ENCODE data around the gene CABLES2.

The CABLES2 gene

DNA sequence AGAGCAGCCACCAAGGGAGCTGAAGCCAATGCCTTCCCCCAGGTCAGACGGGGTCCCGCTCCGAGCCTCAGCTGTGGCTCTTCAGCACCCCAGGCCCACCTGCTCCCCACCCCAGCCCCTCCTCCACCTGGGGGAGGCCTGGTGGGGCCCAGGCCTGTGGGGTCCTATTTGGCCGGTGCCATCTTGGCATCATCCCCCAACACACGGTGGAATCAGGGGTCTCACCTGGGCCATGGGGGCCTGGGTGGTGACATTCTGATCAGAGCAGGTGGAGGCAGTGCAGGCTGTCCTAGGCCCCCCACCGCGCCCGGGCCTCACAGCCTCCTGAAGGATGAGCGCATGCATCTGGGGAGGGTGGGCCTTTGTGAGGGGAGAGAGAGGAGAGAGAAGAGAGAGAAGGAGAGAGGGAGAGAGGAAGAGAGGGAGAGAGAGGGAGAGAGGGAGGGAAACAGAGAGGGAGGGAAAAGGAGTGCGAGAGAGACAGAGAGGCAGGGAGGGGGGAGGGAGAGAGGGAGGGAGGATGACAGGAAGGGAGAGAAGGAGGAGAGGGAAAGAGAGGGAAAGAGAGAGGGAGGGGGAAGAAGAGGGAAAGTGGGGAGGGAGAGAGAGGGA lies 44.2 kb upstream of the CABLES2 start:
- no peak overlapping the region for H3K27ac ChIP-seq
- ChIA-PET CTCF (interaction anchor here (0.6 to 1.3 kb wide), 2 partner anchors 165 to 167 kb away, joined by 4 read pairs; no protein-coding TSS in a partner anchor), POLR2A (ENCODE audit: low non-redundant PET) (no interaction called here)
- TF ChIP-seq CTCF (conservative IDR thresholded peaks at IDR 0.05; ENCODE audit: low read depth): no peak
- DNase-seq (ENCODE audit: low spot score): no peak

- CTCF ChIA-PET: interaction anchor here (0.5 to 1.3 kb wide), 7 partner anchors 22 to 181 kb away, joined by 3 to 4 read pairs (median 3); no protein-coding TSS in a partner anchor
- POLR2A ChIA-PET (ENCODE audit: low non-redundant PET): no interaction called here
- no peak for TF ChIP-seq CTCF (conservative IDR thresholded peaks at IDR 0.05; ENCODE audit: low read depth)
- H3K27ac ChIP-seq: no peak overlapping the region
- DNase-seq (ENCODE audit: low spot score): no peak
Measured at GRCh38 chr20:62449951-62450691, 43.0 kb upstream of the CABLES2 start.

DNA sequence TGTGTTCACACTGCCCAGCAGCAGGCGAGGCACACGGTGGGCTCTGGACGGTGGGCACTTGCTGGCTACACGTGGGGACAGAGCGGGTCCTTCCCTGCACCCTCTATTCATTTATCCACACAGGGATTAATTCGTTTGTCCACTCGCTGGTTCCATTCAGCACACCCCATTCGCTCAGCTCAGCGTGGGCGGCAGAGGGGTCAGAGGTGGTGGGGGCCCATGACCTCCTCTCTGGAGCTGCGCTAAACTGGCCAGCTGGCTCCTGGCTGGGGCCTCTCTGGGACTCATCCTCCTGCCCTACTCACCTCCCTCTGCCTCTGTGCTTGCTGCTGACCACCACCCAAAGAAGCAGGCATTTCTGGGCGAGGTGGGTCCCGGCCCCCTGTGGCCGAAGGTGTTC lies 41.7 kb upstream of the CABLES2 start:
- DNase-seq (ENCODE audit: low spot score): no peak
- CTCF ChIA-PET: interaction anchor here (0.7 to 1.1 kb wide), 5 partner anchors 9 to 47 kb away, joined by 3 to 4 read pairs (median 3); no protein-coding TSS in a partner anchor
- POLR2A ChIA-PET (ENCODE audit: low non-redundant PET): no interaction called here
- no peak for TF ChIP-seq CTCF (conservative IDR thresholded peaks at IDR 0.05; ENCODE audit: low read depth)
- no peak overlapping the region for H3K27ac ChIP-seq

GRCh38 chr20:62448038-62448437 lies 41.0 kb upstream of the CABLES2 start:
- H3K27ac ChIP-seq: no peak overlapping the region
- no peak for DNase-seq (ENCODE audit: low spot score)
- POLR2A ChIA-PET (ENCODE audit: low non-redundant PET): no interaction called here
- no peak for TF ChIP-seq CTCF (conservative IDR thresholded peaks at IDR 0.05; ENCODE audit: low read depth)
- CTCF ChIA-PET: interaction anchor here (0.6 to 1.1 kb wide), 3 partner anchors 9 to 215 kb away, joined by 3 to 4 read pairs (median 3); no protein-coding TSS in a partner anchor

- no peak for DNase-seq (ENCODE audit: low spot score)
- ChIA-PET CTCF (interaction anchor here (0.5 to 1.4 kb wide), 4 partner anchors 52 to 216 kb away, joined by 3 read pairs; no protein-coding TSS in a partner anchor), POLR2A (ENCODE audit: low non-redundant PET) (no interaction called here)
- no peak for TF ChIP-seq CTCF (conservative IDR thresholded peaks at IDR 0.05; ENCODE audit: low read depth)
- no peak overlapping the region for H3K27ac ChIP-seq
Measured at GRCh38 chr20:62446888-62447869, 40.1 kb upstream of the CABLES2 start.

DNA sequence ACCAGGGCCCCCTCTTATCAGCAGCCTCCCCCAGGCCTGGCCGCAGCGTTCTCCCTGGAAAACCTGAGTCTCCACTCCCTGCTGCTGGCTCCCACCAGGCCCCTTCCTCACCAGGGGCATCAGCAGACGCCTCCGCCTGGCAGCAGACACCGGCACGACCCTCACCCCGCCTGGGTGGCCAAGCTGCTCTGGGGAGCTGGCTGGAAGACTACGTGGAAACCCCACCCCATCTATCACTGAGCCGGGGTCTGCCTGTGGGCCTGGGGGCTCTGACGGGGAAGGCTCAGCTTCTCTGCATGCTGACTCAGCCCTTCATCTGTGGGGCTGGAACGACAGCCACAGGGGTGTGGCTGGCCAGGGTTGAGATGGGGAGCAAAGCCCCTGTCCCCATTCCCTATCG lies 39.4 kb upstream of the CABLES2 start:
- ChIA-PET POLR2A (ENCODE audit: low non-redundant PET) (no interaction called here), CTCF (interaction anchor here (0.7 to 1.4 kb wide), 2 partner anchors 53 to 58 kb away, joined by 3 read pairs; no protein-coding TSS in a partner anchor)
- no peak overlapping the region for H3K27ac ChIP-seq
- no peak for TF ChIP-seq CTCF (conservative IDR thresholded peaks at IDR 0.05; ENCODE audit: low read depth)
- DNase-seq (ENCODE audit: low spot score): no peak

Data from RWPE1 (cell line).